Trophoblast cell (in vitro differentiated cells and primary cell): ENCODE data around the gene ZNF516.

Source experiments
- DNase-seq, 2 donors: peaks; one replicate each; pipeline ENCODE4 v3.0.0-alpha.2; 2016
- H2AFZ ChIP-seq: 2 replicates; pipeline ENCODE4 v1.6.1; 2013; ENCODE audit warnings: low read length, moderate library complexity, mild to moderate bottlenecking; ENCODE audit not compliant: insufficient read depth, poor library complexity
- H2AK5ac ChIP-seq: 2 replicates; pipeline ENCODE4 v1.6.1; 2013; ENCODE audit warnings: mild to moderate bottlenecking, low read length
- H2BK120ac ChIP-seq: 2 replicates; pipeline ENCODE4 v1.6.1; 2013; ENCODE audit warnings: low read length, mild to moderate bottlenecking, moderate library complexity; ENCODE audit not compliant: insufficient read depth, poor library complexity
- H2BK12ac ChIP-seq: 2 replicates; pipeline ENCODE4 v1.6.1; 2013; ENCODE audit warnings: mild to moderate bottlenecking, low read length, moderate library complexity
- H2BK5ac ChIP-seq: 2 replicates; pipeline ENCODE4 v1.6.1; 2013; ENCODE audit warnings: low read length, low read depth, moderate library complexity, mild to moderate bottlenecking; ENCODE audit not compliant: poor library complexity
- H3K14ac ChIP-seq: 2 replicates; pipeline ENCODE4 v1.6.1; 2013; ENCODE audit warnings: mild to moderate bottlenecking, low read length
- H3K18ac ChIP-seq: 2 replicates; pipeline ENCODE4 v1.6.1; 2013; ENCODE audit warnings: mild to moderate bottlenecking, low read length
- H3K23ac ChIP-seq: 2 replicates; pipeline ENCODE4 v1.6.1; 2013; ENCODE audit warnings: low read length
- H3K27ac ChIP-seq: 2 replicates; pipeline ENCODE4 v1.5.1; 2013; ENCODE audit warnings: low read depth, mild to moderate bottlenecking, inconsistent platforms, low read length, moderate library complexity
- H3K27me3 ChIP-seq: 2 replicates; pipeline ENCODE4 v1.6.1; 2013; ENCODE audit warnings: inconsistent platforms, mild to moderate bottlenecking, low read length, moderate library complexity; ENCODE audit not compliant: insufficient read depth
- H3K36me3 ChIP-seq, 2 experiments: 1 replicate in 1 of 2; 2 replicates in 1 of 2; pipeline ENCODE4 v1.6.1; 2013; ENCODE audit warnings: low read length in 2 of 2, mild to moderate bottlenecking in 2 of 2, moderate library complexity in 1 of 2; ENCODE audit not compliant: insufficient read depth in 2 of 2, control insufficient read depth in 1 of 2
- H3K4ac ChIP-seq: 2 replicates; pipeline ENCODE4 v1.6.1; 2013; ENCODE audit warnings: low read depth, mild to moderate bottlenecking, low read length, moderate library complexity
- H3K4me1 ChIP-seq, 2 experiments: 1 replicate in 1 of 2; 2 replicates in 1 of 2; pipeline ENCODE4 v1.6.1; 2013; ENCODE audit warnings: low read length in 2 of 2, mild to moderate bottlenecking in 2 of 2, moderate library complexity in 1 of 2; ENCODE audit not compliant: insufficient read depth in 2 of 2, control insufficient read depth in 1 of 2
- H3K4me2 ChIP-seq: 2 replicates; pipeline ENCODE4 v1.6.1; 2013; ENCODE audit warnings: inconsistent platforms, mild to moderate bottlenecking, low read length, moderate library complexity
- H3K4me3 ChIP-seq: 2 replicates; pipeline ENCODE4 v1.5.1; 2013; ENCODE audit warnings: mild to moderate bottlenecking, low read depth, low read length, inconsistent platforms
- H3K79me1 ChIP-seq: one replicate; pipeline ENCODE4 v1.6.1; 2013; ENCODE audit warnings: low read length
- H3K79me2 ChIP-seq: 2 replicates; pipeline ENCODE4 v1.6.1; 2013; ENCODE audit warnings: low read length, mild to moderate bottlenecking; ENCODE audit not compliant: control insufficient read depth, insufficient read depth, poor library complexity
- H3K9ac ChIP-seq: 2 replicates; pipeline ENCODE4 v1.6.1; 2013; ENCODE audit warnings: mild to moderate bottlenecking, low read length
- H3K9me3 ChIP-seq: 2 replicates; pipeline ENCODE4 v1.6.1; 2013; ENCODE audit warnings: low read depth, mild to moderate bottlenecking, control low read depth, inconsistent platforms, low read length; ENCODE audit not compliant: insufficient read depth
- H4K12ac ChIP-seq: 2 replicates; pipeline ENCODE4 v1.6.1; 2013; ENCODE audit warnings: low read depth, mild to moderate bottlenecking, low read length, moderate library complexity
- H4K8ac ChIP-seq: 2 replicates; pipeline ENCODE4 v1.6.1; 2013; ENCODE audit warnings: low read depth, mild to moderate bottlenecking, low read length, moderate library complexity
- H4K91ac ChIP-seq: one replicate; pipeline ENCODE4 v1.6.1; 2013; ENCODE audit warnings: low read depth, mild to moderate bottlenecking, low read length, moderate library complexity
- WGBS: extraction: QIAGEN DNeasy Blood & Tissue Kit; methylation state at CpG from one replicate; pipeline ENCODE4 v1.1.7; 2013; ENCODE audit warnings: missing lambda C conversion rate; ENCODE audit not compliant: insufficient read length, insufficient coverage; ENCODE audit errors: extremely low coverage; 5-methylcytosine and 5-hydroxymethylcytosine counted together

The ZNF516 gene

GRCh38 chr18:76412818-76413565 lies 82.0 kb downstream of the ZNF516 start:
- no CpG with 5 or more reads among the region's 19 CpGs for WGBS
- no peak overlapping the region for H4K91ac ChIP-seq

GRCh38 chr18:76412010-76412817 lies 82.8 kb downstream of the ZNF516 start:
- DNase-seq = no peak
- Histone ChIP-seq H3K9ac (no peak overlapping the region), H3K18ac (no peak overlapping the region), H3K14ac (no peak overlapping the region), H3K27me3 (no peaks in the 10 kb centered on the region), H2AFZ (no peak overlapping the region), H2BK5ac (no peak overlapping the region), H4K8ac (no peak overlapping the region), H3K4ac (no peak overlapping the region), H3K36me3 (peaks cover 2% of the 10 kb centered on the region in 2 experiments), H2BK120ac (no peak overlapping the region), H2AK5ac (no peak overlapping the region), H4K12ac (no peak overlapping the region), H3K4me1 (peaks cover 2 to 3% of the 10 kb centered on the region in 2 experiments), H3K4me3 (no peak overlapping the region), H3K79me1 (no peaks in the 10 kb centered on the region), H3K27ac (no peak overlapping the region), H4K91ac (no peak overlapping the region), H3K79me2 (no peaks in the 10 kb centered on the region), H2BK12ac (no peak overlapping the region), H3K9me3 (peaks cover 3% of the 10 kb centered on the region), H3K23ac (no peak overlapping the region), H3K4me2 (no peak overlapping the region)
- no CpG with 5 or more reads among the region's 21 CpGs for WGBS

More at GRCh38 chr18:76412818-76413565, 82.0 kb downstream of the ZNF516 start:
- Histone ChIP-seq H3K79me1 (no peaks in the 10 kb centered on the region), H3K23ac (no peak overlapping the region), H3K18ac (no peak overlapping the region), H4K12ac (no peak overlapping the region), H2BK5ac (no peak overlapping the region), H3K9me3 (peaks cover 3% of the 10 kb centered on the region), H2AFZ (no peak overlapping the region), H3K9ac (no peak overlapping the region), H3K27ac (no peak overlapping the region), H3K4me1 (peaks cover 2 to 3% of the 10 kb centered on the region in 2 experiments), H3K4me2 (no peak overlapping the region), H2BK12ac (no peak overlapping the region), H3K4ac (no peak overlapping the region), H4K8ac (no peak overlapping the region), H3K14ac (no peak overlapping the region), H3K79me2 (no peaks in the 10 kb centered on the region), H2BK120ac (no peak overlapping the region), H2AK5ac (no peak overlapping the region), H3K4me3 (no peak overlapping the region), H3K36me3 (peaks cover 2% of the 10 kb centered on the region in 2 experiments), H3K27me3 (no peaks in the 10 kb centered on the region)
- no peak for DNase-seq

DNA sequence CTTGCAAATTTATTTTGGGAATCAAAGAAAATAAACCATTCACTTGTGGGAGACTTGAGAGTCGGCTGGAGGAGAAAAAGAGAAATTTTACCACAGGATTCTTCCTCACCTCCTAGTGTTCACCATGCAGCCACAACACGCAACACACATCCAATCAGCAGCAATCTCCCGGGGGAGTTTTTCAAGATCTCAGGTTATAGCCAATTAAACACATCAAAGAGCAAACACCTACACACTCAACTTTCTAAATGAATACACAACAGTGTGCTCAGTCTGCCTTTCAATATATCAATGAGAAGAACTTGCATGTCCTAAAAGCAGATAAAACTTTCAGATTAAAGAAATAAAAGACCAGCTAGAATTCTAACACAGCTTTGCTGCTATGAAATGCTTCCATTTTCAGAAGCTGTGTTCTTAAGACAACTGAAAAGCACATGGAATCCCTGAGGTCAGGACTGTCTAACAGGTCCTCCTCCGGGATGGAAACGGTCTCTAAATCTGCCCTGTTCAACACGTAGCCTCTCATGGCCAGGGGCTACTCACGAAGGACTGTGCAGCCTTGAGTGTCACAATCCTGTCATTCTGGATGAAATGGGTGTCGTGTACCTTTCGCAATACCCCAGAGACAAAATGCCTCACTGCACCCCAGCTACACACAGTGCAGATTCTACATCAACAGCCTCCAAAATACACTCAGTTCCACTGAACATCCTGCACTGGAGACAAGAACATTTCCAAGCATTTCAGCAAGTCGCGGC lies 84.2 kb downstream of the ZNF516 start:
- Histone ChIP-seq H2BK120ac (no peak overlapping the region), H3K4me3 (no peak overlapping the region), H4K12ac (no peak overlapping the region), H3K4ac (no peak overlapping the region), H2AFZ (no peak overlapping the region), H2BK5ac (no peak overlapping the region), H2BK12ac (no peak overlapping the region), H3K9me3 (peaks cover 3% of the 10 kb centered on the region), H3K23ac (no peak overlapping the region), H2AK5ac (no peak overlapping the region), H3K27ac (no peak overlapping the region), H3K27me3 (no peaks in the 10 kb centered on the region), H3K4me1 (peaks cover 2 to 3% of the 10 kb centered on the region in 2 experiments), H3K79me1 (no peaks in the 10 kb centered on the region), H3K4me2 (no peak overlapping the region), H3K14ac (no peak overlapping the region), H4K8ac (no peak overlapping the region), H3K79me2 (no peaks in the 10 kb centered on the region), H3K9ac (no peak overlapping the region), H3K36me3 (peaks cover 2% of the 10 kb centered on the region in 2 experiments), H3K18ac (no peak overlapping the region), H4K91ac (no peak overlapping the region)
- WGBS = no CpG with 5 or more reads among the region's 11 CpGs
- no peak for DNase-seq

- peaks cover 3% of the 10 kb centered on the region for H3K9me3 ChIP-seq
- H3K18ac ChIP-seq = no peak overlapping the region
- no peaks in the 10 kb centered on the region for H3K27me3 ChIP-seq
- no peak overlapping the region for H2AK5ac ChIP-seq
- no peak overlapping the region for H3K4me2 ChIP-seq
- H3K4me3 ChIP-seq = no peak overlapping the region
- H2BK120ac ChIP-seq = no peak overlapping the region
- no peak overlapping the region for H3K14ac ChIP-seq
- no peak overlapping the region for H4K91ac ChIP-seq
- no CpG with 5 or more reads among the region's 5 CpGs for WGBS
- peaks cover 2% of the 10 kb centered on the region in 2 experiments for H3K36me3 ChIP-seq
- no peak overlapping the region for H4K8ac ChIP-seq
- H4K12ac ChIP-seq = no peak overlapping the region
- H3K79me2 ChIP-seq = no peaks in the 10 kb centered on the region
- H3K23ac ChIP-seq = no peak overlapping the region
- DNase-seq = no peak
- H3K27ac ChIP-seq = no peak overlapping the region
- H2BK12ac ChIP-seq = no peak overlapping the region
- no peak overlapping the region for H2BK5ac ChIP-seq
- H3K4ac ChIP-seq = no peak overlapping the region
- H2AFZ ChIP-seq = no peak overlapping the region
- no peak overlapping the region for H3K9ac ChIP-seq
- peaks cover 2 to 3% of the 10 kb centered on the region in 2 experiments for H3K4me1 ChIP-seq
- no peaks in the 10 kb centered on the region for H3K79me1 ChIP-seq
These were observed 85.0 kb downstream of the ZNF516 start for GRCh38 chr18:76410033-76410432.
